Activated naive CD4-positive, alpha-beta T cell treated with anti-CD3 and anti-CD28 coated beads for 36 hours (primary cell): ENCODE measurements around the gene DHPS. TPM values are rescaled to one million over a fixed set of nuclear protein-coding genes. Genes with fewer than 3 reads are reported as not detected.
"Not testable (repeated sequence)": the region's sequence is repeated elsewhere in the genome, so short reads cannot be mapped to it uniquely, and the experiment has no call there.

Experiments
- CTCF ChIA-PET: fragments of 350-600 bp; sonication (Branson Sonifier 250); formaldehyde crosslinking; loops from one replicate; lab custom pipeline; 2021; ENCODE audit warnings: antibody characterized with exemption; lab: Charles Lee
- DNase-seq: peaks from one replicate; pipeline ENCODE4 v3.0.0-alpha.2; 2020
- H3K27ac Mint-ChIP-seq: one replicate; pipeline ENCODE4 v1.8.0; 2021; ENCODE audit warnings: mild to moderate bottlenecking, mixed read lengths
- H3K27me3 Mint-ChIP-seq: one replicate; pipeline ENCODE4 v1.8.0; 2021; ENCODE audit warnings: low read depth, mixed read lengths
- H3K36me3 Mint-ChIP-seq: one replicate; pipeline ENCODE4 v1.8.0; 2021; ENCODE audit warnings: low read depth, mixed read lengths
- H3K4me1 Mint-ChIP-seq: one replicate; pipeline ENCODE4 v1.8.0; 2021; ENCODE audit warnings: low read depth, mixed read lengths
- H3K4me3 Mint-ChIP-seq: one replicate; pipeline ENCODE4 v1.8.0; 2021; ENCODE audit warnings: mild to moderate bottlenecking, moderate library complexity, mixed read lengths
- H3K9me3 Mint-ChIP-seq: one replicate; pipeline ENCODE4 v1.8.0; 2021; ENCODE audit warnings: mixed read lengths
- intact Hi-C: fragments of 100-400 bp; cut with micrococcal nuclease; formaldehyde crosslinking; loops from one replicate; pipeline ENCODE4 v1.15.1; 2023
- total RNA-seq, 2 experiments: library from RNA; stranded (reverse); gene quantifications; one replicate each; pipeline ENCODE4 v1.2.3, GENCODE V29; 2021

Gene DHPS
- total RNA-seq, 2 experiments from 2014 or later: 131 to 149 TPM

GRCh38 chr19:12687496-12688196 is 6.0 kb upstream of the DHPS start, which contains the start of gene GNG14:
Gene GNG14 (plus strand): TSS chr19:12687998. CDS start chr19:12688049, 51 bp downstream.
- Mint-ChIP-seq H3K4me3 (no peak within 1 kb of the TSS), H3K36me3 (peaks cover 4% of the 10 kb centered on the region), H3K9me3 (no peaks in the 10 kb centered on the region), H3K27ac (no peak within 1 kb of the TSS), H3K27me3 (no peaks in the 10 kb centered on the region), H3K4me1 (no peaks in the 10 kb centered on the region)
- DNase-seq: no peak
- intact Hi-C loops: no loop called here
- CTCF ChIA-PET: no interaction called here

DNA sequence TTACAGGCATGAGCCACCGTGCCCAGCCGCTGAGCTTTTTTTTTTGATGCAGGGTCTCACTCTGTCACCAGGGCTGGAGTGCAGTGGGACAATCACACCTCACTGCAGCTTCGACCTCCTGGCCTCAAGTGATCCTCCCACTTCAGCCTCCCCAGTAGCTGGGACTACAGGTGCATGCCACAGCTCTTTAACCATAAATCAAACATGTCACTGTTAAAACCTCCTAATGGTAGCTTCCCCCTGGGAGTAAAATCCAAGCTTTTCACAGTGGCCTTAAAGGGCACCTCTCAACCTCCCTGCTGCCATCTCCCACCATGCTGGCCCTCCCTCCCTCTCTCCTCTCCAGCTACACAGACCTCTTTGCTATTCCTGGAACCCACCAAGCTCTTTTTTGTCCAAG is 4.2 kb upstream of the DHPS start:
- no peak for DNase-seq
- no peaks in the 10 kb centered on the region for H3K27me3 Mint-ChIP-seq
- no peak overlapping the region for H3K4me3 Mint-ChIP-seq
- H3K36me3 Mint-ChIP-seq: peaks cover 8% of the 10 kb centered on the region
- intact Hi-C loops: no loop called here
- no peaks in the 10 kb centered on the region for H3K9me3 Mint-ChIP-seq
- H3K27ac Mint-ChIP-seq: no peak overlapping the region
- CTCF ChIA-PET: interaction anchor here (0.6 to 1.1 kb wide), 6 partner anchors 8 to 80 kb away, joined by 3 to 4 read pairs (median 4); no protein-coding TSS in a partner anchor
- peaks cover 4% of the 10 kb centered on the region for H3K4me1 Mint-ChIP-seq

DNA sequence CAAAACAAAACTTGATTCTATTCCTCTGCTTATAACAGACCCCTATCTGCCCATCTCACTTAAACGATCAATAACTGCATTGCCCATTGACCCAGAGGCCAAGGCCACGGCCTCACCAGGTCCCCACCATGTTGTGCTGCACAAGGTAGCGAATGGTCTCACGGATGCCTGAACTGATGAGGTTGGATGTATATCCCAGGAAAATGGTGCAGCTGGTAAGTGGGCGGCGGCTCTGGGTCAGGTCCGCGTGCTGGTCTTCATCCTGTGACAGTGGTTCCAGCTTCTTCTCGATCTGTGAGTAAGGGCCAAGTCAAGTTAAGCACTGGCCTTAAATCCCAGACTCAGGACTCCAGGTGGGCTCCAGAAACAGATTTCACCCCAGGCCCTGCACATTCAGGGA is 1.6 kb downstream of the DHPS start:
- Mint-ChIP-seq H3K4me3 (peak overlapping the region; percentile 99), H3K27ac (peak overlapping the region; percentile 36), H3K9me3 (no peaks in the 10 kb centered on the region), H3K36me3 (peaks cover 27% of the 10 kb centered on the region), H3K4me1 (peaks cover 26% of the 10 kb centered on the region), H3K27me3 (no peaks in the 10 kb centered on the region)
- intact Hi-C loops: loop anchor here (2.0 kb wide), 1 partner anchor 239 kb away; the partner anchor contains the start of gene ZNF443
- CTCF ChIA-PET: interaction anchor here (4.5 kb wide), 1 partner anchor 13 kb away, joined by 27 read pairs; the partner anchor contains the start of genes MAN2B1 and WDR83
- no peak for DNase-seq

DNA sequence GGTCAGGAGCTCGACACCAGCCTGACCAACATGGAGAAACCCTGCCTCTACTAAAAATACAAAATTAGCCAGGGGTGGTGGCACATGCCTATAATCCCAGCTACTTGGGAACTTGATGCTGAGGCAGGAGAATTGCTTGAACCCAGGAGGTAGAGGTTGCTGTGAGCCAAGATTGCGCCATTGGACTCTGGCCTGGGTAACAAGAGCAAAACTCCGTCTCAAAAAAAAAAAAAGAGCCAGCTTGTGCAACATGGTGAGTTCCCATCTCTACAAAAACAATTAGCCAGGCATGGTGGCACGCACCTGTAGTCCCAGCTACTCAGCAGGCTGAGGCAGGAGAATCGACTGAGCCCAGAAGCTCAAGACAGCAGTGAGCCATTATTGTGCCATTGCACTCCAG is 3.6 kb downstream of the DHPS start:
- CTCF ChIA-PET: interaction anchor here (0.8 to 4.5 kb wide), 3 partner anchors 8 to 80 kb away, joined by 4 to 27 read pairs (median 12); partner anchors contain the start of genes MAN2B1 and WDR83
- intact Hi-C loops: not testable (repeated sequence)

DNA sequence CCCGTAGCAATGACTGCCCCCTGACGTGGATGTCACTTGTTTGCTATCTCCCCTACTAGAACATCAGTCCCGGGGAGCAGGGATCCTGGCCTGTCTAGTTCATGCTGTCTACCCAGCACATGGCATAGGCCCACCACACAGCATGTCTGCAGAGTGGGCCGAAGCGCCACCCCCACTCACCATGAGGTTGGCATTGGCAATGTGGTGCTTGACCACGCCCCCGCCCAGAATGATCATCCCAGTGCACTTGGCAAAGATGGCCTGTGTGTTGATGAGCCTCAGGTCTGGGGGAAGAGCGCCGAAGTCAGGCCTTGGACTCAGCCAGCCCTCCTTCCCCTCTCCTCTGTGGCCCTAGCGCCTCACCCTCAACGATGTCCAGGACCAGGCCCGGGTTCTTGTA is 4.8 kb downstream of the DHPS start:
- CTCF ChIA-PET: interaction anchor here (0.6 to 4.5 kb wide), 9 partner anchors 10 to 171 kb away, joined by 3 to 27 read pairs (median 4); partner anchors contain the start of genes MAN2B1 and WDR83
- no peak for DNase-seq
- peaks cover 29% of the 10 kb centered on the region for H3K4me1 Mint-ChIP-seq
- intact Hi-C loops: loop anchor here (2.0 kb wide), 1 partner anchor 84 kb away; no protein-coding TSS in a partner anchor
- H3K36me3 Mint-ChIP-seq: peaks cover 37% of the 10 kb centered on the region
- no peaks in the 10 kb centered on the region for H3K27me3 Mint-ChIP-seq
- H3K9me3 Mint-ChIP-seq: no peaks in the 10 kb centered on the region
- H3K27ac Mint-ChIP-seq: no peak overlapping the region
- H3K4me3 Mint-ChIP-seq: no peak overlapping the region

More for the DNA sequence above, 3.6 kb downstream of the DHPS start:
- Mint-ChIP-seq H3K36me3 (peaks cover 32% of the 10 kb centered on the region), H3K4me1 (peaks cover 26% of the 10 kb centered on the region)
- H3K4me3 Mint-ChIP-seq, DNase-seq, H3K9me3 Mint-ChIP-seq, H3K27me3 Mint-ChIP-seq, H3K27ac Mint-ChIP-seq: not testable (repeated sequence)

GRCh38 chr19:12676384-12676792 is 5.3 kb downstream of the DHPS start:
- H3K27ac Mint-ChIP-seq: no peak overlapping the region
- H3K4me1 Mint-ChIP-seq: peaks cover 30% of the 10 kb centered on the region
- CTCF ChIA-PET: interaction anchor here (0.6 to 4.5 kb wide), 9 partner anchors 9 to 196 kb away, joined by 3 to 27 read pairs (median 4); partner anchors contain the start of genes MAN2B1 and WDR83
- H3K36me3 Mint-ChIP-seq: peaks cover 38% of the 10 kb centered on the region
- H3K4me3 Mint-ChIP-seq: no peak overlapping the region
- intact Hi-C loops: loop anchor here (2.0 kb wide), 1 partner anchor 84 kb away; no protein-coding TSS in a partner anchor
- H3K27me3 Mint-ChIP-seq: no peaks in the 10 kb centered on the region
- H3K9me3 Mint-ChIP-seq: no peaks in the 10 kb centered on the region
- peak; percentile 93 for DNase-seq

DNA sequence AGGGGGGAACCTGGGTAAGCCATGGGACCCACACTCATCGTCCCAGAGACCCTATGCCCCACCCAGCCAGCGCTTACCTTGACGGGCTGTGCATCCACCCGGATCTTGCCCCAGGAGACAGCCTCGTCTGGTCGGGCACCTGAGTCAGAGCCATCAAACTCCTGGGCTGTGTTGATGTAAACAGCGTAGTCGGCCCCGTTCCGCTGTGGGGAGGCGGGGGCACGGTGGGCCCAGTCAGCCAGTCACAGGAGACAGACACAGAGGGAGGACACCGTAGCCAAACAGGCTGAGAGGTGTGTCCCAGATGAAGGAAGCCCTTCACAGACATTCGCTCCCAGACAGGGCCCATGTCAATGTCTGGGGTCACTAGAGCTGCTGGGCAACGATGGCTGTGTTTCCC is 5.7 kb downstream of the DHPS start:
- no peak for DNase-seq
- peaks cover 36% of the 10 kb centered on the region for H3K36me3 Mint-ChIP-seq
- intact Hi-C loops: loop anchor here (2.0 kb wide), 1 partner anchor 85 kb away; no protein-coding TSS in a partner anchor
- no peaks in the 10 kb centered on the region for H3K27me3 Mint-ChIP-seq
- H3K4me3 Mint-ChIP-seq: no peak overlapping the region
- no peak overlapping the region for H3K27ac Mint-ChIP-seq
- CTCF ChIA-PET: interaction anchor here (0.6 to 4.5 kb wide), 4 partner anchors 9 to 195 kb away, joined by 3 to 27 read pairs (median 4); partner anchors contain the start of genes MAN2B1 and WDR83
- H3K4me1 Mint-ChIP-seq: peaks cover 27% of the 10 kb centered on the region
- H3K9me3 Mint-ChIP-seq: no peaks in the 10 kb centered on the region

GRCh38 chr19:12675399-12675798 is 6.3 kb downstream of the DHPS start:
- H3K27me3 Mint-ChIP-seq: no peaks in the 10 kb centered on the region
- no peaks in the 10 kb centered on the region for H3K9me3 Mint-ChIP-seq
- H3K4me3 Mint-ChIP-seq: no peak overlapping the region
- peaks cover 34% of the 10 kb centered on the region for H3K36me3 Mint-ChIP-seq
- no peak for DNase-seq
- no peak overlapping the region for H3K27ac Mint-ChIP-seq
- peaks cover 30% of the 10 kb centered on the region for H3K4me1 Mint-ChIP-seq
- intact Hi-C loops: no loop called here
- CTCF ChIA-PET: no interaction called here

- no peaks in the 10 kb centered on the region for H3K27me3 Mint-ChIP-seq
- CTCF ChIA-PET: interaction anchor here (0.7 to 2.9 kb wide), 8 partner anchors 8 to 111 kb away, joined by 3 to 16 read pairs (median 4); no protein-coding TSS in a partner anchor
- H3K9me3 Mint-ChIP-seq: no peaks in the 10 kb centered on the region
- intact Hi-C loops: loop anchor here (1.0 kb wide), 2 partner anchors 32 to 108 kb away; no protein-coding TSS in a partner anchor
- no peak overlapping the region for H3K4me3 Mint-ChIP-seq
- no peak overlapping the region for H3K27ac Mint-ChIP-seq
- no peak for DNase-seq
- peaks cover 39% of the 10 kb centered on the region for H3K4me1 Mint-ChIP-seq
- H3K36me3 Mint-ChIP-seq: peaks cover 32% of the 10 kb centered on the region
Measured at GRCh38 chr19:12672744-12673143, 8.9 kb downstream of the DHPS start.

GRCh38 chr19:12670159-12670928 is 11.3 kb downstream of the DHPS start:
- CTCF ChIA-PET: interaction anchor here (1.4 to 1.6 kb wide), 2 partner anchors 30 to 121 kb away, joined by 3 to 5 read pairs; no protein-coding TSS in a partner anchor
- H3K9me3 Mint-ChIP-seq: no peaks in the 10 kb centered on the region
- H3K27me3 Mint-ChIP-seq: no peaks in the 10 kb centered on the region
- DNase-seq: no peak
- peak overlapping the region; percentile 95 for H3K4me3 Mint-ChIP-seq
- H3K27ac Mint-ChIP-seq: peak overlapping the region; percentile 100
- H3K36me3 Mint-ChIP-seq: peaks cover 27% of the 10 kb centered on the region
- intact Hi-C loops: no loop called here
- H3K4me1 Mint-ChIP-seq: peaks cover 38% of the 10 kb centered on the region

GRCh38 chr19:12669270-12670158 is 12.2 kb downstream of the DHPS start:
- Mint-ChIP-seq H3K9me3 (no peaks in the 10 kb centered on the region), H3K4me1 (peaks cover 46% of the 10 kb centered on the region), H3K36me3 (peaks cover 33% of the 10 kb centered on the region), H3K4me3 (peak overlapping the region; percentile 95), H3K27me3 (no peaks in the 10 kb centered on the region), H3K27ac (peak overlapping the region; percentile 100)
- CTCF ChIA-PET: interaction anchor here (4.8 kb wide), 1 partner anchor 8 kb away, joined by 27 read pairs; no protein-coding TSS in a partner anchor
- intact Hi-C loops: loop anchor here (1.0 to 10.0 kb wide), 6 partner anchors 12 to 577 kb away; partner anchors contain the start of genes DHPS, ZNF44, ZNF490 and ZNF791
- peak; percentile 82 for DNase-seq
